Hypothalamus (tissue), 51 donors: Measurements from ENCODE around the gene PRDM10.
A peak's percentile ranks its signal among the peaks of the same experiment; 100 is the strongest.
"Not testable (repeated sequence)": the region's sequence is repeated elsewhere in the genome, so short reads cannot be mapped to it uniquely, and the experiment has no call there.

Experiments
- DNase-seq, 51 donors: peaks; one replicate each; lab custom pipeline; 2025; lab: John Stamatoyannopoulos, UW

PRDM10 gene

DNA sequence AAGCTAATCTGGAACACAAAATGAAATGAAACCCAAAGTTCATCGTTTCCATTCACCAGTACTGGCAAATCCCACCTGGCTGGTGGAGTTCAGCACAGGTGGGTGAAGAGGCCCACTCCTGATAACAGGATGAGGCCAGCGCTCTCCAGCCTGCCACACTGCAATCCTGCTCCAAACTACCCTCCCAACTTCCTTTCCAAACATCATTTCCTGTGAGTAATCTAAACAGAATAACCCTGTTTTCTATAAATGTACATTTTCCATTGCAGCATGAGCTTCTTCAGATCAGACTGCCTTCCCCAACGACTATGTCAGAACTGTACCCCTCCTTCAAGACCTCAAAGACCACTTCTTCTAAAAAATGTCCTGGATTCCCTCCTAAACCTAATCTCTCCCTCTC is 91.3 kb downstream of the PRDM10 start:
- no peak for DNase-seq

DNA sequence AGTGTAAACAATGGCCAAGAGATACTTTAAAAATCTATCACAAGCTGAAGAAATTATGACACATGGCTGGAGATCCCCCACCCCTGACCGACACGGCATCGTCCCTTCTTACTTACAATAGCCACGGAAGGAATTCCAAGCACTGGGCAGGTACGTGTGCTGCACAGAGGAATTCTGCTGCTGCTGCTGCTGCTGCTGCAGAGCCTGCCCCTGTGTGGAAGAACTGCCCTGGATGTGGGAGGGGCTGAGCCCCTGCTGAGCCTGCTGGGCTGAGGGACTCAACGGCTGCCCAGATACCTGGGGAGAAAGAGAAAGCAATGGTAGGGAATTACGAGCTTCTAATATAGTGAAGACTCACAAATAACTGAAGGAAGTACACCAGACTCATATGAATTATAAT is 92.3 kb downstream of the PRDM10 start:
- no peak for DNase-seq

DNA sequence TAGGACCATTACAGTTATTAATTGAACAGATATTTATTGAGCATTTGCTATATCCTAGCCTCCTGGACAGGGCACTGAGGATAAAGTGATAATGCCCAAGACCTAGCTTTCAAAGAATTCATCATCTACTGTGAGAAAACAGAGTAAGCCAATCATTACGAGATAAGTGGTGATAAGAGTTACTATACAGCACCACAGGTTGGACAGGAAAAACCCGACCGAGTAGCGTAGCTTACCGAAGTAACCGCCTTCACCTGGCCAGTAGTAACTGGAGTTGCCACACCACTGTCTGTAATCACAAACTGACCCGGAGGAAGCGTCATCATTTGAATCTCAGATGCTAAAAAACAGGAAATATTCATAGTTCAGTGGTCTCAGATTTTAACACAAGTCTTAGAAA is 97.2 kb downstream of the PRDM10 start:
- no peak for DNase-seq

GRCh38 chr11:129896062-129896461 is 106.6 kb downstream of the PRDM10 start:
- peak in 5 of 51 donors; percentile 8 to 21 (median 12) for DNase-seq

GRCh38 chr11:129895126-129896041 is 107.3 kb downstream of the PRDM10 start, which contains the start of gene NFRKB:
Gene NFRKB (minus strand): TSS chr11:129895578. CDS start chr11:129892849, 2,729 bp downstream.
- DNase-seq = peak in 50 of 51 donors; percentile 30 to 92 (median 76)

GRCh38 chr11:129894278-129895125 is 108.1 kb downstream of the PRDM10 start:
- peak in 3 of 51 donors; percentile 8 to 37 (median 20) for DNase-seq

DNA sequence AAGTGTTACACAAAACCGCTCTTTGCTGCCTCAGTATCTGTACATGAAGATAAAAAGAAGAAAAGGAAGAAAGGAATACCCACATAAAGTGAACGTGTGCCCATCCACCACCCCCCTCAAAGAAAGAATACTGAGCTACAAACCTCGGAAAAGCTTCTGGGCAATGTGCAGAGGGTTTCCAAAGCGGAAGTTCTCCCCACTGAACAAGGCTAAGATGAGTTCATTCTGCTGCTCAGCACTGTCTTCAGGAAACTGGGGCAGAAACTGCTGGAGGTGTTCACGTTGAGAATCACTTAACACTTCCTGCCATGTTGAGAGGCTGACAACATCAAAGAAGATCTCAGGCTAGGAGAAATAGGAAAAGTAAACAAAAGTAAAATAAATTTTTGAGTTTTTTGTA is 114.2 kb downstream of the PRDM10 start:
- DNase-seq = no peak

- DNase-seq = no peak
Observed at GRCh38 chr11:129885381-129885780, 117.3 kb downstream of the PRDM10 start.

DNA sequence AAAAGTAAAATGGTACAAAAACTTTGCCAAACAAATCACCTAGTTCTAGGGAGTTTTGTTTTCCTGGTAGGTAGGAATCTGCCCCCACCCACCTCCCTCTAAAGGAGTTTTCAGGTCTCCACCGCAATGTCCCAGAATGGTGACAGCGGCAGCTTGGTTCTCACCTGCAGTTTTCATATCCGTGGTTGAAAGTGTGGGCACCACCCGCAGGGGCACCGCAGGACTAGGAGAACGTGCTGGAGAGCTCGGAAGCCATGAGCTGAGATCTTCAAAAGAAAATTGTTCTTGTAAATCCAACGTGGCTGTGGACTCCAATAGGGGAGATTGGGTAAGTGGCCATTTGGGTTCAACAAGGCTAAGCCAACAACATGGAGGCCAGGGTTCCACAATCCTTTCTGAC is 118.1 kb downstream of the PRDM10 start:
- DNase-seq = no peak

DNA sequence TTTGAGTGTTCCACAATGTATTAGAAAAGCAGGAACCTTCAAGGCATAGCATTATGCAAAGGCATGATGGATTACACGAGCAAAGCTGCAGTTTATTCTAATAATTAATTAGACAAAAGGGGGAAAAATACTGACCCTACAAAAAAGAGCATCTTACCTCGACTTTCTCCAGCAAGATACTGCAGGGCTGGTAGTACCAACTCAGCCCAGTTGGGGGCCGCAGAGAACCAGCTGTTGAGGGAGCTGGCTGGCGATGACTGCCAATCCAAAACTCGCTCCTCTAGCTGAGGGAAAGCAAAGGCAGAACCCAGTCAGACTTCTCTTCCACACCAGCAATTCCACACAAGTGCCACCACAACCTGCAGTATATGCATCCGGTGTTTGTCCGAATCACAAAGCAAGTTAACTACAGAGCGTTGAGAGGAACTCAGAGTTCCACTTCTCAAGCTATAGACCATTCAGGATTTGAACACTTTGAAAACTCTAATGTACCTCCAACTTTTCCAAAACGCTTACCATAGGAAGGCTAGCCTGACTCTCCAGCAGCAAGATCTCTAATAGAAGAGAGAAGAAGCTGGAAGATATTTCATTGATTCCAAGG is 121.0 kb downstream of the PRDM10 start:
- peak in 4 of 51 donors; percentile 1 to 13 (median 7) for DNase-seq

DNA sequence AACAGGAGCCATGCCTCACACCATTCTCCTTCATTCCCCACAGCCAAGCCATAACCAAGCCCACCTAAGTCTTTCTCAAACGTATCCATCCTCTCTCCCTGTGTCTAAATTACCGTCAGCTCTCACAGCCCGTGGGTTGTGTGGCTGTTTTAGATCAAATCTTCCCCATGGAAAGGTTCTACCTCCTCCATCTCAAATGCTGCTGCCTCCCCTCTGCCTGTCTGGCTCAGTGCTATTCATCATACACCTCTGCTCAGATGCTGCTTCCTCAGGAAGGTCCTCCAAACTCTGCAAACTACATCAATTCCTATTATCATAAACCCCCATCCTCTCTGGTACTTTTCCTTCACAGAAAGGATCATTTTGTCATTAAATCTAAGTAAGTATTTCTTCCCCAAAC is 122.3 kb downstream of the PRDM10 start:
- DNase-seq = no peak

DNA sequence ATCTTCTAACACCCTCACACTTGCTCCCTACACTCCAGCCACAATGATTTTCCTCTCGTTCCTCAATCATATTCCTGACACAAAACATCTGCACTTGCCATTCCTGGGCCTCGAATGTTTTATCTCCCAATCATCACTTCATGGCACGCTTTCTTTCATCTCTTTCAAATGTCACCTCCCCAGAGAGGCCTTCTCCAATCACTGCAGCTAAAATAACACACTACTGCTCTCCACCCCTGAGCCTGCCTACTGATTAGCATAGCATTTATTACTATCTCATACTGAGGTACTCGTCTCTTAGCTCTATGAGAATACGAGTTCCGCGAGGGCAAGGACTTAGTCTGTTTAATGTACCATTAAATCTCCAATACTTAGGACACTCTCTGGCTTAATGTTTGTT is 130.7 kb downstream of the PRDM10 start:
- no peak for DNase-seq

DNA sequence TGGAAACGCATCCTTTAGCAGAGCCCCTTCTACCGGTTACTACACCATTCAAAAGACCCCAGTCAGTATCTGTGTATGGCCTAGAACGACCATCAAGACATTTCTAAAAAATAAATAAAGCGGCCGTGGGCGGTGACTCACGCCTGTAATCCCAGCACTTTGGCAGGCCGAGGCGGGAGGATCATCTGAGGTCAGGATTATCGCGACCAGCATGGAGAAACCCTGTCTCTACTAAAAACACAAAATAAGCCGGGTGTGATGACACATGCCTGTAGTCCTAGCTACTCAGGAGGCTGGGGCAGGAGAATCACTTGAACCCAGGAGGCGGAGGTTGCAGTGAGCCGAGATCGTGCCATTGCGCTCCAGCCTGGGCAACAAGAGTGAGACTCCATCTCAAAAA is 134.0 kb downstream of the PRDM10 start:
- not testable (repeated sequence) for DNase-seq

DNA sequence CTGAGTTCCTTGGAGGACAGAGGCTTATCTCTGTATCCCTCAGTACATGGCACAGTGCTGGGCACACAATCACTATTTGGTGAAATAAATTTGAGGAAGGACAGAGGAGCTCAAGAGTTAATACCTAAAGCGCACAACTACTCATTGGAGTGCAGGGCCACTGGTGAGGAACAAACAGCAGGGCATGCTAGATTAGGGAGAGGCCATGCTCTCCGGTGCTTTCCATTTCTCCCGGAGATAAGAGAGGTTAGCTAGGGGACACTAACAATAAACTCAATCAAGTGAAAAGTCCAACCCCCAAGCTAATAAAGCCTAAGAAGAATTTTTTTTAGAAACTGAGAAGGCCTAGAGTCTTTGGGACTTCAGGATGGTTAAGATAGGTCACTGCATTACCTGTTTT is 136.3 kb downstream of the PRDM10 start:
- no peak for DNase-seq

DNA sequence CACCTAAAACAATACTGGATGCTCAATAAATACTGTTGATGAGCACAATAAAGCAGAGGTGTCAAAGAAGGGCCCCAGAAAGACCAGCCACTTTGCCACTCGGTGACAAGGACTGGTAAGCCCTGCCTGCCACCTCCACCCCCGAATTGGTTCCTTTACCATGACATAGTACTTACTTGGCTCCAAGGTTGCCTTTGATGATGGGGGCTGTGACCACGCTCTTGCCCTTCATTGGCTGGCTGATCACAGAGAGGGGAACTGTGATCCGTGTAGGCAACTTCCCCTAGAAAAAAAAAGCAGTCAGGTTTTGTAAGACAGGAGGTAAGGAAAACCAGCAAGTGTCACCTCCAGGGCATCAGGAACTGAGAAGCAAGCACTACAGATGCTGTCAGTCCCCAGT is 136.9 kb downstream of the PRDM10 start:
- no peak for DNase-seq

DNA sequence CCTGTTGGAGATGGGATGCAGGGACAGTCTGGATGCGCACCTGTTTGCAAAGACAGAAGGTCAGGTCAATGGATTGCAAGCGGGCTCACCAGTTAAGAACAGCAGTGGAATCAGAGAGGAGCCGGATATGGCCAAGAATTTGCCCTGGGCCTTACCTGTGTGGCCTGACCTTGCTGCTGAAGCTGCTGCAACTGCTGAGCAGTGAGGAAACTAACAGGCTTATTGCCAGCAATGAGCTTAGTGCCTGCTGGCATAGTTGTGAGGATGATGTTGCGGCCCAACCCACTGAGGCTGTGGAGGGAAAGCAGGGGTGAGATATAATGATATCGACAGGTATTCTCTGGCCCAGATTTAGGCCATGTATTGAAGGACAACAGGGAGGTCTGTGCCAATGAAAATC is 137.8 kb downstream of the PRDM10 start:
- DNase-seq = no peak

DNA sequence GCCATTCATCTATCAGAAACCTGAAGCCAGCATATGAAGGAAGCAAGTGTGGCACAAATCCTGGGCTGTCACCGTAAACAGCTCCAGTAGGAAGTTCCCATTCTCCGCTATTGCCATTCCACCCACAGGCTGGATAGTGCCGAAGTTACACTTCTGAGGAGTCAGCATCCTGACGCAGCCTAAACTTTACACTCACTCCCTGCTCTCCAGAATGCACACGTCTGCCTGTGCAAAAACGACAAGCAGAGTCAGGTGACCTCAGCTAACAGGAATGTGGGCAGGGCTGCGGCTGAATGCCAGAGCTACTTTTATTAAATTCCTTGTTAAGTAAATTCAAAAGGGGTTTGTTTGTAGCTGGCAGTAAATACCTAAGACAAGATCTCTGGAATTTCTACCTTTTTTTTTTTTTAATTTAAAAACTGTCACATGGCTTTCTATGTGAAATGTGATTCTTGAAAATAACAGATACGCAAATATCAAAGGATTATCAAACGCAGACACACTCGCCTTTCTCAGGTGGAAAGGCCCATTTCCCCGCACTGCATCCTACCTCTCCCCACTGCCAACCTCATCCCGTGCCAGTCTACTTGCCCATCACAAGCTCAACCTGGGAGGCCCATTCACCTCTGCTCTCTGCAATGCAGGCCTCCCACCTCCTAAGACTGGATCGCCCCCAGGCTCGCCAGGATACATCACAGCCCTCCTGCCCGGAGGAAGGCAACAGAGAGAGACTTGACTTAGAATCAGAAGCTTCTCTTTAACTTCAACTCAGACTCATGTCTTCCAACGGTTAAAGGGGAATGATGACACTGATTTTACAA is 140.7 kb downstream of the PRDM10 start:
- no peak for DNase-seq

DNA sequence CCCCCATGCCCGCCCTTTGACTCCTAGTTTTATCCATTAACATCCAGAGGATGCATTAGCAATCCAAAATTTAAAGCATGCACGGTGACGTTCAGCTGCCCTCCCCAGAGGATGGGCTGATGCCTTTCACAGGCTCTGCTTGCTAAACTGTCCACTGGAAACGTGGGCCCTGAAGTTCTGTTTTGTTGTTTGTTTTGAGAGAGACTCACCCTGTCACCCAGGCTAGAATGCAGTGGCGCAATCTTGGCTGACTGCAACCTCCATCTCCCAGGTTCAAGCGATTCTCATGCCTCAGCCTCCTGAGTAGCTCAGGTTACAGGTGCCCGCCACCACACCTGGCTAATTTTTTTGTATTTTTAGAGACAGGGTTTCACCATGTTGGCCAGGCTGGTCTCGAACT is 146.6 kb downstream of the PRDM10 start:
- DNase-seq = no peak

GRCh38 chr11:129855086-129855485 is 147.5 kb downstream of the PRDM10 start:
- no peak for DNase-seq

- no peak for DNase-seq
Observed at GRCh38 chr11:129854232-129854805, 148.3 kb downstream of the PRDM10 start.
